ENCODE data around the gene EPHA3.

DNA sequence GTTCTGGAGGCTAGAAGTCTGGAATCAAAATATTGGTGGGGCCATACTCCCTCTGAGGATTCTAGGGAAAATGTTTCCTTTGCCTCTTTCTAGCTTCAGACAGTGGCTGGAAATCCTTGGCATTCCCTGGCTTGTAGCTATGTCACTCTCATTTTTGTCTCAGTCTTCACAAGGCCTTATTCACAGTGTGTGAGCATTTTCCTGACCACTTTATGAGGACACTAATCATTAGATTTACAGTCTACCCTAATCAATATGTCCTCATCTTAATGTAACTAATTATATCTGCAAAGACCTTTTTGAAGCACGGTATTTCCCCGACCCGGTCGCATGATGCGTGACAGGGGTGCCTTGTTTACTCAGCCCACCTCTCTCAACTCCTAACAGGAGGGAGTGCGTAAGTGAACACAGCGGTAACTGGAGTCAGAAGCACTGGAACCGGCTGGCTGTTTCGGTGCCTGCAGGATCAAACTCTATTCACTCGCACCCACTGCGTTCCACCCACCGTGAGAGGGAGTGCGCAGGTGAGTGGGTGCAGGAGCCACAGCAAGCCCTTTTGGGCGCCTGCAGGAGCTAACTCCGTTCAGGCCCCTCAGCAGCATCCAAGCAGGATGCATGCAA is 155.0 kb downstream of the EPHA3 start:
- TF ChIP-seq, protein P1, sequence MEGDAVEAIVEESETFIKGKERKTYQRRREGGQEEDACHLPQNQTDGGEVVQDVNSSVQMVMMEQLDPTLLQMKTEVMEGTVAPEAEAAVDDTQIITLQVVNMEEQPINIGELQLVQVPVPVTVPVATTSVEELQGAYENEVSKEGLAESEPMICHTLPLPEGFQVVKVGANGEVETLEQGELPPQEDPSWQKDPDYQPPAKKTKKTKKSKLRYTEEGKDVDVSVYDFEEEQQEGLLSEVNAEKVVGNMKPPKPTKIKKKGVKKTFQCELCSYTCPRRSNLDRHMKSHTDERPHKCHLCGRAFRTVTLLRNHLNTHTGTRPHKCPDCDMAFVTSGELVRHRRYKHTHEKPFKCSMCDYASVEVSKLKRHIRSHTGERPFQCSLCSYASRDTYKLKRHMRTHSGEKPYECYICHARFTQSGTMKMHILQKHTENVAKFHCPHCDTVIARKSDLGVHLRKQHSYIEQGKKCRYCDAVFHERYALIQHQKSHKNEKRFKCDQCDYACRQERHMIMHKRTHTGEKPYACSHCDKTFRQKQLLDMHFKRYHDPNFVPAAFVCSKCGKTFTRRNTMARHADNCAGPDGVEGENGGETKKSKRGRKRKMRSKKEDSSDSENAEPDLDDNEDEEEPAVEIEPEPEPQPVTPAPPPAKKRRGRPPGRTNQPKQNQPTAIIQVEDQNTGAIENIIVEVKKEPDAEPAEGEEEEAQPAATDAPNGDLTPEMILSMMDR (IDR thresholded peaks at IDR 0.05): no peak
- TF ChIP-seq POLR2A (IDR thresholded peaks at IDR 0.05): no peak
